GM23338 (cell line): ENCODE results near the gene ENOX1. TPM values are rescaled to one million over a fixed set of nuclear protein-coding genes. Genes with fewer than 3 reads are reported as not detected.

Source experiments
- ATAC-seq: fragments of 200-7000 bp; cut with Tn5 transposase; 3 replicates; pipeline ENCODE4 v1.9.1; 2020
- DNase-seq: peaks from one replicate; pipeline ENCODE4 v3.0.0-alpha.2; 2015; ENCODE audit warnings: low spot score
- H2AFZ ChIP-seq: fragments of 200-600 bp; sonication (generic); 2 replicates; pipeline ENCODE4 v1.8.0; 2016; ENCODE audit warnings: antibody characterized with exemption, mild to moderate bottlenecking, moderate library complexity
- H3F3A ChIP-seq: fragments of 200-600 bp; sonication (generic); replicated peaks from 2 replicates; pipeline ENCODE4 v1.8.0; 2017; ENCODE audit warnings: antibody characterized with exemption, mixed run types, low read depth
- H3K27ac ChIP-seq: fragments of 200-600 bp; sonication (generic); 2 replicates; pipeline ENCODE4 v1.6.1; 2016; ENCODE audit warnings: low read depth
- H3K27me3 ChIP-seq: fragments of 200-600 bp; sonication (generic); 2 replicates; pipeline ENCODE4 v1.8.0; 2016; ENCODE audit warnings: mild to moderate bottlenecking, mixed run types, moderate library complexity; ENCODE audit not compliant: insufficient read depth
- H3K36me3 ChIP-seq: fragments of 200-600 bp; sonication (generic); 2 replicates; pipeline ENCODE4 v1.8.0; 2016; ENCODE audit warnings: mild to moderate bottlenecking; ENCODE audit not compliant: insufficient read depth
- H3K4me1 ChIP-seq: fragments of 200-600 bp; sonication (generic); 2 replicates; pipeline ENCODE4 v1.8.0; 2016; ENCODE audit warnings: mild to moderate bottlenecking, moderate library complexity; ENCODE audit not compliant: insufficient read depth
- H3K4me2 ChIP-seq: fragments of 200-600 bp; sonication (generic); 2 replicates; pipeline ENCODE4 v1.7.1; 2017; ENCODE audit warnings: mixed run types
- H3K4me3 ChIP-seq: fragments of 200-600 bp; sonication (generic); 2 replicates; pipeline ENCODE4 v1.6.1; 2016; ENCODE audit warnings: mixed run types
- H3K79me2 ChIP-seq: fragments of 200-600 bp; sonication (generic); replicated peaks from 2 replicates; pipeline ENCODE4 v1.8.0; 2017; ENCODE audit warnings: mild to moderate bottlenecking; ENCODE audit not compliant: insufficient read depth
- H3K9me2 ChIP-seq: fragments of 200-600 bp; sonication (generic); 2 replicates; pipeline ENCODE4 v1.8.0; 2017; ENCODE audit not compliant: insufficient read depth
- H4K20me1 ChIP-seq: fragments of 200-600 bp; sonication (generic); replicated peaks from 2 replicates; pipeline ENCODE4 v1.8.0; 2017; ENCODE audit warnings: mild to moderate bottlenecking; ENCODE audit not compliant: insufficient read depth
- H3K27ac Mint-ChIP-seq: 2 replicates; pipeline ENCODE4 v1.8.0; 2020; ENCODE audit warnings: inconsistent platforms, mild to moderate bottlenecking, moderate library complexity, mixed read lengths
- H3K27me3 Mint-ChIP-seq: 3 replicates; pipeline ENCODE4 v1.8.0; 2022; ENCODE audit warnings: low read depth, mild to moderate bottlenecking, moderate library complexity, mixed read lengths, inconsistent platforms; ENCODE audit not compliant: insufficient read depth, poor library complexity
- H3K36me3 Mint-ChIP-seq: 3 replicates; pipeline ENCODE4 v1.8.0; 2021; ENCODE audit warnings: low read depth, mild to moderate bottlenecking, inconsistent platforms, moderate library complexity, mixed read lengths
- H3K4me1 Mint-ChIP-seq: 3 replicates; pipeline ENCODE4 v1.8.0; 2020; ENCODE audit warnings: mild to moderate bottlenecking, inconsistent platforms, mixed read lengths
- H3K4me3 Mint-ChIP-seq: 3 replicates; pipeline ENCODE4 v1.8.0; 2021; ENCODE audit warnings: moderate library complexity, mild to moderate bottlenecking, inconsistent platforms, mixed read lengths
- H3K9me3 Mint-ChIP-seq: 3 replicates; pipeline ENCODE4 v1.8.0; 2020; ENCODE audit warnings: moderate library complexity, mild to moderate bottlenecking, inconsistent platforms, mixed read lengths
- CREB1 ChIP-seq: fragments of 250-450 bp; sonication (Bioruptor Pico); IDR thresholded peaks from 2 replicates; pipeline ENCODE4 v1.5.0; 2020; ENCODE audit warnings: low read depth, mild to moderate bottlenecking, moderate library complexity
- EZH2 ChIP-seq: fragments of 200-600 bp; sonication (generic); IDR thresholded peaks from one replicate; pipeline ENCODE4 v1.8.0; 2017; ENCODE audit warnings: antibody characterized with exemption, mild to moderate bottlenecking, low read depth; ENCODE audit not compliant: unreplicated experiment
- EZH2phosphoT487 ChIP-seq: fragments of 200-600 bp; sonication (generic); IDR thresholded peaks from one replicate; pipeline ENCODE4 v1.8.1; 2018; ENCODE audit warnings: antibody characterized with exemption; ENCODE audit not compliant: unreplicated experiment
- JUNB ChIP-seq: IDR thresholded peaks from one replicate; pipeline ENCODE4 v1.6.1; 2016; ENCODE audit warnings: antibody characterized with exemption; ENCODE audit not compliant: unreplicated experiment
- NANOG ChIP-seq: IDR thresholded peaks from 2 replicates; pipeline ENCODE4 v1.6.1; 2016; ENCODE audit warnings: antibody characterized with exemption, borderline replicate concordance
- POLR2AphosphoS5 ChIP-seq: IDR thresholded peaks from 2 replicates; pipeline ENCODE4 v1.6.1; 2016; ENCODE audit warnings: antibody characterized with exemption, low read depth
- STAT1 ChIP-seq: IDR thresholded peaks from one replicate; pipeline ENCODE4 v1.6.1; 2016; ENCODE audit warnings: antibody characterized with exemption; ENCODE audit not compliant: unreplicated experiment
- ZNF114 ChIP-seq: fragments of 250-450 bp; sonication (Bioruptor Pico); IDR thresholded peaks from 2 replicates; pipeline ENCODE4 v1.5.0; 2020; ENCODE audit warnings: mild to moderate bottlenecking, moderate library complexity
- ZNF331 ChIP-seq: fragments of 250-450 bp; sonication (Bioruptor Pico); IDR thresholded peaks from 2 replicates; pipeline ENCODE4 v1.5.0; 2020; ENCODE audit warnings: low read depth, mild to moderate bottlenecking, moderate library complexity
- polyA plus RNA-seq: library from polyadenylated mRNA; unstranded; fragments of >200 nt; fragmentation: Nextera tagmentation; extraction: Ambion mirVana; gene quantifications from 2 replicates; pipeline ENCODE4 v1.2.1, GENCODE V29; 2016
- total RNA-seq: library from RNA; depleted of rRNA; stranded (reverse); fragments of >200 nt; shearing (Covaris generic); gene quantifications from 2 replicates; pipeline ENCODE4 v1.2.3, GENCODE V29; 2014
- TF ChIP-seq, protein P1 (sequence below), 2 experiments: fragments of 200-600 bp in 1 of 2; sonication (generic) in 1 of 2; conservative IDR thresholded peaks; 2 replicates each; pipeline versions ENCODE4 v1.5.1 to v1.6.1; 2016 to 2017; ENCODE audit warnings: antibody characterized with exemption in 2 of 2, low read depth in 2 of 2, mild to moderate bottlenecking in 2 of 2, moderate library complexity in 1 of 2
- TF ChIP-seq, protein P2 (sequence below): fragments of 250-450 bp; sonication (Bioruptor Pico); IDR thresholded peaks from 2 replicates; pipeline ENCODE4 v1.5.0; 2020; ENCODE audit warnings: mild to moderate bottlenecking, moderate library complexity

The ENOX1 gene
- total and polyA plus RNA-seq, 2 experiments from 2014 or later = 0.66 to 0.81 TPM

DNA sequence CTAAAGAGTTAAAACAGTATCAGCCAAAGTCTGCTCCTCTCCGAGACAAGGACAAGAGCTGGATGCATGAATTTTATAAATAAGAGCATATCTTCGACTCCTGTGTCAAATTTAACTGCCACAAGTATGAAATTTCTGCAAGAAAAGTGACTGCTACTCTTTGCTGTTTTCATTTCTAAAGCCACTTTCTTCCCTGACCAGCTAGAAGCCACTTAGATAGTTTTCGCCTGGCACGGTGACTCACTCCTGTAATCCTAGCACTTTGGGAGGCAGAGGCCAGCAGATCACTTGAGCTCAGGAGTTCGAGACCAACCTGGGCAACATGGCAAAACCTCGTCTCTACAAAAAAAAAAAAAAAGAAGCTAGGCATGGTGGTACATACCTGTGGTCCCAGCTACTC, 61.3 kb downstream of the ENOX1 start (continued):
- TF ChIP-seq, protein P1, sequence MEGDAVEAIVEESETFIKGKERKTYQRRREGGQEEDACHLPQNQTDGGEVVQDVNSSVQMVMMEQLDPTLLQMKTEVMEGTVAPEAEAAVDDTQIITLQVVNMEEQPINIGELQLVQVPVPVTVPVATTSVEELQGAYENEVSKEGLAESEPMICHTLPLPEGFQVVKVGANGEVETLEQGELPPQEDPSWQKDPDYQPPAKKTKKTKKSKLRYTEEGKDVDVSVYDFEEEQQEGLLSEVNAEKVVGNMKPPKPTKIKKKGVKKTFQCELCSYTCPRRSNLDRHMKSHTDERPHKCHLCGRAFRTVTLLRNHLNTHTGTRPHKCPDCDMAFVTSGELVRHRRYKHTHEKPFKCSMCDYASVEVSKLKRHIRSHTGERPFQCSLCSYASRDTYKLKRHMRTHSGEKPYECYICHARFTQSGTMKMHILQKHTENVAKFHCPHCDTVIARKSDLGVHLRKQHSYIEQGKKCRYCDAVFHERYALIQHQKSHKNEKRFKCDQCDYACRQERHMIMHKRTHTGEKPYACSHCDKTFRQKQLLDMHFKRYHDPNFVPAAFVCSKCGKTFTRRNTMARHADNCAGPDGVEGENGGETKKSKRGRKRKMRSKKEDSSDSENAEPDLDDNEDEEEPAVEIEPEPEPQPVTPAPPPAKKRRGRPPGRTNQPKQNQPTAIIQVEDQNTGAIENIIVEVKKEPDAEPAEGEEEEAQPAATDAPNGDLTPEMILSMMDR (conservative IDR thresholded peaks at IDR 0.05; ENCODE audit: low read depth in 2 of 2) = no peak

DNA sequence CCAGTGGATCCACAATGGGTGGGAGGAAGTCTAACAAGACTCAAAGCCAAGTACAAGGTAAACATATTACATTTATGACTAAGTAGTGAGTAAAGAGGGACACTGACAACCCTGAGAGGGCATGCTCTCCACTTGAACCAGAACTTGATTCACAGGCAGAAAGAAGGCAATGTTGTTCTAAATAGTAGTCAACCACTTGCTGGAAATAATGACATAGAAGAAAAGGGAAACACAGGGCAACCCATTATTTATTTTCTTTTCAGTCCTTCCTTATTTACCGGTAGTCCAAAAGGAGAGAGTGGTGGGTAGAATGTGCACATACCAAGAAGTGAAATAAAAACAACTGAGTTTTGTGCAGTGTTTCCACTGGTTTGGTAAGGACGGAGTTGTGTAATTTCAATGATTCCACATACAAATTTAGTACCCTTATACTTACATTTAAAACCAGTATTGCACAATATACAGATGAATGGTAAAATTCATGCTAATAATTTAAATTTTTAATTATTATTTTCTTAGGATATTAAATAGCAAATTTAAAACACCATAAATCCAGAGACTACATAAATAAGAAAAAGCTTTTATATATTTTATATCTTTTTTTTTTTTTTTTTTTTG, 65.9 kb downstream of the ENOX1 start:
- no peak for ATAC-seq
- peaks cover 23% of the 10 kb centered on the region for H3K9me3 Mint-ChIP-seq
- H3K9me2 ChIP-seq = no peaks in the 10 kb centered on the region
- TF ChIP-seq ZNF331 (CRISPR knock-in tag) (no peak), JUNB (no peak), NANOG (no peak), STAT1 (no peak), CREB1 (CRISPR knock-in tag) (no peak), EZH2 (no peak), EZH2phosphoT487 (no peak), ZNF114 (CRISPR knock-in tag) (no peak), POLR2AphosphoS5 (no peak)
- TF ChIP-seq, protein P1 (conservative IDR thresholded peaks at IDR 0.05; ENCODE audit: low read depth in 2 of 2) = no peak
- TF ChIP-seq, protein P2, sequence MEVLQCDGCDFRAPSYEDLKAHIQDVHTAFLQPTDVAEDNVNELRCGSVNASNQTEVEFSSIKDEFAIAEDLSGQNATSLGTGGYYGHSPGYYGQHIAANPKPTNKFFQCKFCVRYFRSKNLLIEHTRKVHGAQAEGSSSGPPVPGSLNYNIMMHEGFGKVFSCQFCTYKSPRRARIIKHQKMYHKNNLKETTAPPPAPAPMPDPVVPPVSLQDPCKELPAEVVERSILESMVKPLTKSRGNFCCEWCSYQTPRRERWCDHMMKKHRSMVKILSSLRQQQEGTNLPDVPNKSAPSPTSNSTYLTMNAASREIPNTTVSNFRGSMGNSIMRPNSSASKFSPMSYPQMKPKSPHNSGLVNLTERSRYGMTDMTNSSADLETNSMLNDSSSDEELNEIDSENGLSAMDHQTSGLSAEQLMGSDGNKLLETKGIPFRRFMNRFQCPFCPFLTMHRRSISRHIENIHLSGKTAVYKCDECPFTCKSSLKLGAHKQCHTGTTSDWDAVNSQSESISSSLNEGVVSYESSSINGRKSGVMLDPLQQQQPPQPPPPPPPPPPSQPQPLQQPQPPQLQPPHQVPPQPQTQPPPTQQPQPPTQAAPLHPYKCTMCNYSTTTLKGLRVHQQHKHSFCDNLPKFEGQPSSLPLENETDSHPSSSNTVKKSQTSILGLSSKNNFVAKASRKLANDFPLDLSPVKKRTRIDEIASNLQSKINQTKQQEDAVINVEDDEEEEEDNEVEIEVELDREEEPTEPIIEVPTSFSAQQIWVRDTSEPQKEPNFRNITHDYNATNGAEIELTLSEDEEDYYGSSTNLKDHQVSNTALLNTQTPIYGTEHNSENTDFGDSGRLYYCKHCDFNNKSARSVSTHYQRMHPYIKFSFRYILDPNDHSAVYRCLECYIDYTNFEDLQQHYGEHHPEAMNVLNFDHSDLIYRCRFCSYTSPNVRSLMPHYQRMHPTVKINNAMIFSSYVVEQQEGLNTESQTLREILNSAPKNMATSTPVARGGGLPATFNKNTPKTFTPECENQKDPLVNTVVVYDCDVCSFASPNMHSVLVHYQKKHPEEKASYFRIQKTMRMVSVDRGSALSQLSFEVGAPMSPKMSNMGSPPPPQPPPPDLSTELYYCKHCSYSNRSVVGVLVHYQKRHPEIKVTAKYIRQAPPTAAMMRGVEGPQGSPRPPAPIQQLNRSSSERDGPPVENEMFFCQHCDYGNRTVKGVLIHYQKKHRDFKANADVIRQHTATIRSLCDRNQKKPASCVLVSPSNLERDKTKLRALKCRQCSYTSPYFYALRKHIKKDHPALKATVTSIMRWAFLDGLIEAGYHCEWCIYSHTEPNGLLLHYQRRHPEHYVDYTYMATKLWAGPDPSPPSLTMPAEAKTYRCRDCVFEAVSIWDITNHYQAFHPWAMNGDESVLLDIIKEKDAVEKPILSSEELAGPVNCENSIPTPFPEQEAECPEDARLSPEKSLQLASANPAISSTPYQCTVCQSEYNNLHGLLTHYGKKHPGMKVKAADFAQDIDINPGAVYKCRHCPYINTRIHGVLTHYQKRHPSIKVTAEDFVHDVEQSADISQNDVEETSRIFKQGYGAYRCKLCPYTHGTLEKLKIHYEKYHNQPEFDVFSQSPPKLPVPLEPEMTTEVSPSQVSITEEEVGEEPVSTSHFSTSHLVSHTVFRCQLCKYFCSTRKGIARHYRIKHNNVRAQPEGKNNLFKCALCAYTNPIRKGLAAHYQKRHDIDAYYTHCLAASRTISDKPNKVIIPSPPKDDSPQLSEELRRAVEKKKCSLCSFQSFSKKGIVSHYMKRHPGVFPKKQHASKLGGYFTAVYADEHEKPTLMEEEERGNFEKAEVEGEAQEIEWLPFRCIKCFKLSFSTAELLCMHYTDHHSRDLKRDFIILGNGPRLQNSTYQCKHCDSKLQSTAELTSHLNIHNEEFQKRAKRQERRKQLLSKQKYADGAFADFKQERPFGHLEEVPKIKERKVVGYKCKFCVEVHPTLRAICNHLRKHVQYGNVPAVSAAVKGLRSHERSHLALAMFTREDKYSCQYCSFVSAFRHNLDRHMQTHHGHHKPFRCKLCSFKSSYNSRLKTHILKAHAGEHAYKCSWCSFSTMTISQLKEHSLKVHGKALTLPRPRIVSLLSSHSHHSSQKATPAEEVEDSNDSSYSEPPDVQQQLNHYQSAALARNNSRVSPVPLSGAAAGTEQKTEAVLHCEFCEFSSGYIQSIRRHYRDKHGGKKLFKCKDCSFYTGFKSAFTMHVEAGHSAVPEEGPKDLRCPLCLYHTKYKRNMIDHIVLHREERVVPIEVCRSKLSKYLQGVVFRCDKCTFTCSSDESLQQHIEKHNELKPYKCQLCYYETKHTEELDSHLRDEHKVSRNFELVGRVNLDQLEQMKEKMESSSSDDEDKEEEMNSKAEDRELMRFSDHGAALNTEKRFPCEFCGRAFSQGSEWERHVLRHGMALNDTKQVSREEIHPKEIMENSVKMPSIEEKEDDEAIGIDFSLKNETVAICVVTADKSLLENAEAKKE (CRISPR knock-in tag) = no peak

More for the DNA sequence above, 65.9 kb downstream of the ENOX1 start:
- no peak overlapping the region for H2AFZ ChIP-seq
- H3K27ac Mint-ChIP-seq = no peak overlapping the region
- no peak overlapping the region for H3K4me2 ChIP-seq
- H3K36me3 Mint-ChIP-seq = peaks cover 10% of the 10 kb centered on the region; the same call in 2 of the 3 replicates
- no peak overlapping the region for H3K27ac ChIP-seq
- no peak for DNase-seq
- H4K20me1 ChIP-seq = no peaks in the 10 kb centered on the region
- H3F3A ChIP-seq = no peaks in the 10 kb centered on the region
- no peak overlapping the region for H3K4me3 Mint-ChIP-seq
- H3K36me3 ChIP-seq = peaks cover 4% of the 10 kb centered on the region; the same call in 1 of the 2 replicates
- H3K4me3 ChIP-seq = no peak overlapping the region
- H3K27me3 ChIP-seq = no peaks in the 10 kb centered on the region
- no peaks in the 10 kb centered on the region for H3K79me2 ChIP-seq
- peaks cover 2% of the 10 kb centered on the region for H3K27me3 Mint-ChIP-seq
- no peaks in the 10 kb centered on the region for H3K4me1 Mint-ChIP-seq
- no peaks in the 10 kb centered on the region for H3K4me1 ChIP-seq
